HFFc6 (cell line): ENCODE measurements around the gene CHAC1. TPM values are rescaled to one million over a fixed set of nuclear protein-coding genes. Genes with fewer than 3 reads are reported as not detected.

Experiments
- DNase-seq: peaks from one replicate; pipeline ENCODE4 v3.0.0-alpha.2; 2018
- H3K27ac Mint-ChIP-seq: 2 replicates; pipeline ENCODE4 v1.8.0; 2020; ENCODE audit warnings: mild to moderate bottlenecking, mixed read lengths
- H3K27me3 Mint-ChIP-seq: 2 replicates; pipeline ENCODE4 v1.8.0; 2021; ENCODE audit warnings: mild to moderate bottlenecking, moderate library complexity, mixed read lengths; ENCODE audit not compliant: insufficient read depth
- H3K36me3 Mint-ChIP-seq: 2 replicates; pipeline ENCODE4 v1.8.0; 2021; ENCODE audit warnings: low read depth, mixed read lengths
- H3K4me1 Mint-ChIP-seq: 2 replicates; pipeline ENCODE4 v1.8.0; 2020; ENCODE audit warnings: low read depth, mixed read lengths
- H3K4me3 Mint-ChIP-seq: 2 replicates; pipeline ENCODE4 v1.8.0; 2020; ENCODE audit warnings: mild to moderate bottlenecking, moderate library complexity, mixed read lengths
- H3K9me3 Mint-ChIP-seq: 2 replicates; pipeline ENCODE4 v1.8.0; 2020; ENCODE audit warnings: mild to moderate bottlenecking, mixed read lengths
- CTCF ChIP-seq: fragments of 200-600 bp; sonication (generic); IDR thresholded peaks from 2 replicates; pipeline ENCODE4 v1.5.0; 2021; ENCODE audit warnings: antibody characterized with exemption, mild to moderate bottlenecking
- total RNA-seq, 6 experiments: library from RNA; stranded (reverse); fragmentation: NEBNext Ultra II Directional; extraction: Animal tissue kit (Norgen Biotek cat#: 25700); gene quantifications; 2 replicates in 1 of 6; 3 replicates in 5 of 6; pipeline ENCODE4 v1.2.3, GENCODE V29; 2021

The CHAC1 gene
- total RNA-seq, 6 experiments from 2014 or later: 20.8 to 26.0 (median 24.2) TPM

DNA sequence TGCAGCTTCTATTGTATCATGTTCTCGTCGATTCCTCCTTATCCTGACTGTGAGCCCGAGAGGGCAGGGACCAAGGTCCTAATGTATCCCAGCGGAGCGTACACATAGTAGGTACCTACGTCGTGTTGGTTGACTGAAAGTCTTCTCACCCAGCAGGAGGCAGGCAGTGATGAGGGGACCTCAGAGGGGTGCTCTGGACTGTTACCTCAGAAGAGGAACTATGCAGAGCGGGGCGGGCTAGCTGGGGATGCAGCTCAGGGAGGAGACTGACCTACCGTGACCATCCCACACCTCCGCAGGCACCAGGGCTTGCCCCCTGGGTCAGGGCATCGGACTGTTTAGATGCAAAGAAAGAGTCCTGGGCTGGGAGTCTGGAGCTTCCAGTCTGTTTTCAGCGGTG is 11.4 kb downstream of the CHAC1 start:
- Mint-ChIP-seq H3K4me1 (peaks cover 19% of the 10 kb centered on the region), H3K27me3 (no peaks in the 10 kb centered on the region; the same call in none of the 2 replicates), H3K9me3 (no peaks in the 10 kb centered on the region), H3K27ac (no peak overlapping the region), H3K4me3 (no peak overlapping the region), H3K36me3 (peaks cover 9% of the 10 kb centered on the region)
- no peak for TF ChIP-seq CTCF
- DNase-seq: no peak

- no peaks in the 10 kb centered on the region for H3K36me3 Mint-ChIP-seq
- TF ChIP-seq CTCF: no peak
- H3K9me3 Mint-ChIP-seq: no peaks in the 10 kb centered on the region
- no peak for DNase-seq
- peaks cover 27% of the 10 kb centered on the region for H3K4me1 Mint-ChIP-seq
- H3K27me3 Mint-ChIP-seq: peaks cover 4% of the 10 kb centered on the region; the same call in 1 of the 2 replicates
- H3K27ac Mint-ChIP-seq: no peak overlapping the region
- no peak overlapping the region for H3K4me3 Mint-ChIP-seq
Observed at GRCh38 chr15:40968290-40969085, 15.2 kb downstream of the CHAC1 start.

DNA sequence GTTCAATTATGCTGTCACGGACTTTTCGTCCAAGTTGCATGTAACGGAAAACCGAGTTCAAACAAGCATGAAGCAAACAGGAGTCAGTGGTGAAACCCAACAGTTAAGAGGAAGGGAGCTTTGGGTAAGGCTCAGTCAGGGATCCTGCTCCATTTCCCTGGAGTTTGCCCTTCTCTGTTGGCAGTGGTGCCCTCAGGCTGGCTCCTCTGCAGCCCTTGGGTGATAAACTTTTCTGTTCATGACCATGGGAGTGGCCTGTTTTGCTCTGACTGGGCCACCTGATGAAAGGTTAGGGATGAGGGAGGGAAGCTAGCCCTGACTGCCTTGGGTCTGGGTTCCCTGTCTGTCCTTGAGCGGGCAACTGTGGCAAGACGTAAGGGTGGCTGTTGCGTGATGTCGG is 16.1 kb downstream of the CHAC1 start:
- Mint-ChIP-seq H3K27me3 (peaks cover 4% of the 10 kb centered on the region; the same call in 1 of the 2 replicates), H3K27ac (no peak overlapping the region)

GRCh38 chr15:40974879-40975278 is 21.6 kb downstream of the CHAC1 start:
- DNase-seq: no peak

More for the DNA sequence above, 16.1 kb downstream of the CHAC1 start:
- Mint-ChIP-seq H3K36me3 (no peaks in the 10 kb centered on the region), H3K4me3 (no peak overlapping the region), H3K9me3 (no peaks in the 10 kb centered on the region), H3K4me1 (peaks cover 27% of the 10 kb centered on the region)
- TF ChIP-seq CTCF: no peak
- DNase-seq: no peak

DNA sequence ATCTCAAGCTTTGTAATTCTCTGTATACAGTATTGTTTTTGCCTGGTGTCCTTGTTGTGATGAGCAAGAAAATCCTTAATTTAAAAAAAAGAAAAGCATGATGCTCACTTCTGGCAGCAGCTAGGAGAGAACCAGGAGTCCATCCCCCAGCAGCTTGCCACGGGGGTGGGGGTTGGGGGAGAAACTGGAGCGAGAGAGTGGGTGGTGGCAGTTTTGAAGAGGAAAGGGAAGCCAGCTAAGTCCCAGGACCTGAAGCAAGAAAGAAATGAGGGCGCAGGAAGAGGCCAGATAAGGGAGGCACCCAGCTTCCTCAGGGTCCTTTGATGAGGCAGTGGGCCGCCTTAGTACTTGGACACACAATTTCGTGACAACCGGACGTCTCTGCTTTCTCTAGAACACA is 23.5 kb downstream of the CHAC1 start:
- H3K4me3 Mint-ChIP-seq: no peak overlapping the region
- peak overlapping the region; percentile 22; the same call in 1 of the 2 replicates for H3K27ac Mint-ChIP-seq
- H3K36me3 Mint-ChIP-seq: peaks cover 44% of the 10 kb centered on the region
- H3K27me3 Mint-ChIP-seq: peaks cover 4% of the 10 kb centered on the region; the same call in 1 of the 2 replicates
- no peaks in the 10 kb centered on the region for H3K9me3 Mint-ChIP-seq
- no peak for DNase-seq
- peaks cover 48% of the 10 kb centered on the region for H3K4me1 Mint-ChIP-seq
- TF ChIP-seq CTCF: no peak

More at GRCh38 chr15:40974879-40975278, 21.6 kb downstream of the CHAC1 start:
- Mint-ChIP-seq H3K27me3 (peaks cover 4% of the 10 kb centered on the region; the same call in 1 of the 2 replicates), H3K4me1 (peaks cover 40% of the 10 kb centered on the region), H3K27ac (no peak overlapping the region), H3K4me3 (no peak overlapping the region), H3K36me3 (peaks cover 25% of the 10 kb centered on the region), H3K9me3 (no peaks in the 10 kb centered on the region)
- no peak for TF ChIP-seq CTCF
